ENCODE measurements around the gene SEPTIN5. TPM values are rescaled to one million over a fixed set of nuclear protein-coding genes. Genes with fewer than 3 reads are reported as not detected.

The SEPTIN5 gene
- total RNA-seq, 1 experiment from 2014 or later = 22.4 TPM

- no peak for TF ChIP-seq PREB (CRISPR knock-in tag; IDR thresholded peaks at IDR 0.05; ENCODE audit: borderline replicate concordance)
- no peak for TF ChIP-seq STAT6 (CRISPR knock-in tag; conservative IDR thresholded peaks at IDR 0.05; ENCODE audit: low read depth)
- no peak for TF ChIP-seq USF2 (CRISPR knock-in tag; IDR thresholded peaks at IDR 0.05)
- no peak for TF ChIP-seq JUN (CRISPR knock-in tag; IDR thresholded peaks at IDR 0.05)
- TF ChIP-seq ZBTB43 (CRISPR knock-in tag; IDR thresholded peaks at IDR 0.05) = no peak
- TF ChIP-seq RORB (CRISPR knock-in tag; IDR thresholded peaks at IDR 0.05) = no peak
These were observed 50.6 kb downstream of the SEPTIN5 start (continued) for GRCh38 chr22:19764636-19765476.

- Mint-ChIP-seq H3K27me3 (ENCODE audit: low read depth) (peaks cover 87% of the 10 kb centered on the region), H3K9me3 (no peaks in the 10 kb centered on the region), H3K27ac (no peak overlapping the region), H3K4me1 (peaks cover 30% of the 10 kb centered on the region), H3K4me3 (peak overlapping the region; percentile 60), H3K36me3 (no peaks in the 10 kb centered on the region)
- POLR2A ChIA-PET = interaction anchor here (0.6 to 1.3 kb wide), 2 partner anchors 10 to 46 kb away, joined by 3 read pairs; no protein-coding TSS in a partner anchor
- ATAC-seq = peak; percentile 10
- peak; percentile 48 for DNase-seq (ENCODE audit: low spot score)
- TF ChIP-seq FOXK1 (CRISPR knock-in tag; IDR thresholded peaks at IDR 0.05) (no peak), ZNF263 (CRISPR knock-in tag; IDR thresholded peaks at IDR 0.05; ENCODE audit: low read depth) (peak; percentile 74; the same call in 1 of the 2 replicates), ZNF423 (CRISPR knock-in tag; IDR thresholded peaks at IDR 0.05) (0 out of 2 replicates have a peak, but pooled peaks have one; percentile 27), CREB1 (CRISPR knock-in tag; IDR thresholded peaks at IDR 0.05) (no peak), NFE2L1 (CRISPR knock-in tag; IDR thresholded peaks at IDR 0.05) (no peak), MAX (CRISPR knock-in tag; IDR thresholded peaks at IDR 0.05) (no peak), TCF7 (CRISPR knock-in tag; IDR thresholded peaks at IDR 0.05; ENCODE audit: low read depth) (no peak), ATF3 (CRISPR knock-in tag; conservative IDR thresholded peaks at IDR 0.05) (no peak), ESRRA (CRISPR knock-in tag; IDR thresholded peaks at IDR 0.05; ENCODE audit: borderline replicate concordance) (no peak), JUN (CRISPR knock-in tag; IDR thresholded peaks at IDR 0.05) (no peak)
- CTCF ChIA-PET = interaction anchor here (1.4 to 5.4 kb wide), 8 partner anchors 11 to 144 kb away, joined by 3 to 44 read pairs (median 5); partner anchors contain the start of gene GP1BB
These were observed 51.4 kb downstream of the SEPTIN5 start for GRCh38 chr22:19765477-19766239.

Measured in WTC11 (cell line).